GM19193 (cell line): Measurements from ENCODE around the gene GPRC5C.

Source experiments
- POLR2A ChIP-seq: IDR thresholded peaks from 4 replicates; pipeline ENCODE4 v1.6.1; 2011; ENCODE audit not compliant: insufficient read depth, insufficient read length; ENCODE audit errors: extremely low read depth

GPRC5C gene

DNA sequence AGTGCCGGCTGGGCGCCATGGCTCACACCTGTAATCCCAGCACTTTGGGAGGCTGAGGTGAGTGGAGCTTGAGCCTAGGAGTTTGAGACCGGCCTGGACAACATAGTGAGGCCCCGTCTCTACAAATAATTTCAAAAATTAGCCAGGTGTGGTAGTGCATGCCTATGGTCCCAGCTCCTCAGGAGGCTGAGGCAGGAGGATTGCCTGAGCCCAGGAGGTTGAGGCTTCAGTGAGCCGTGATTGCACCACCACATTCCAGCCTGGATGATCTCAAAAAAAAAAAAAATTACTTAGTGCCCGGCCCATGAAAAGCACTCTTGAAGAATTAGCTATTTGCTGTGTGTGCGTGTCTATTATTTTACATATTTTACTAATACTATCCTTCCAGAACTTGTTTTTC, 9.6 kb downstream of the GPRC5C start:
- no peak for TF ChIP-seq POLR2A

DNA sequence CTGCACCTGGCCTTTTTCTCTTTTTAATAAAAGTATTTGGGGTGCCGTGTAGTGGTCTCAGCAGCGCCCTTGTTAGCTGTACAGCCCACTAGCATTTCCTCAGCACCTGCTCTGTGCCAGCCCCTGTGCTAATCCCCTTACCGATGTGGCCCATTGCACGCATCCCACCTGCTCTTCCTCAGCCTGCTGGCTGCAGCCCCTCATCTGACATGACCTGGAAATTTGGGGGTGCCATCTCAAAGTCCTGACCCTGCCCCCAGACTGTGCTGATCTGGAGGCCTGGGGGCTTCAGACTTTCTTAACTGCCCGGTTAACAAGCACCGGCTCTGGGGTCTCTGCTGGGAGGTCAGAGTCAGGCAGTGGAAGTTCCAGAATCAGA, 10.4 kb downstream of the GPRC5C start:
- TF ChIP-seq POLR2A: no peak

DNA sequence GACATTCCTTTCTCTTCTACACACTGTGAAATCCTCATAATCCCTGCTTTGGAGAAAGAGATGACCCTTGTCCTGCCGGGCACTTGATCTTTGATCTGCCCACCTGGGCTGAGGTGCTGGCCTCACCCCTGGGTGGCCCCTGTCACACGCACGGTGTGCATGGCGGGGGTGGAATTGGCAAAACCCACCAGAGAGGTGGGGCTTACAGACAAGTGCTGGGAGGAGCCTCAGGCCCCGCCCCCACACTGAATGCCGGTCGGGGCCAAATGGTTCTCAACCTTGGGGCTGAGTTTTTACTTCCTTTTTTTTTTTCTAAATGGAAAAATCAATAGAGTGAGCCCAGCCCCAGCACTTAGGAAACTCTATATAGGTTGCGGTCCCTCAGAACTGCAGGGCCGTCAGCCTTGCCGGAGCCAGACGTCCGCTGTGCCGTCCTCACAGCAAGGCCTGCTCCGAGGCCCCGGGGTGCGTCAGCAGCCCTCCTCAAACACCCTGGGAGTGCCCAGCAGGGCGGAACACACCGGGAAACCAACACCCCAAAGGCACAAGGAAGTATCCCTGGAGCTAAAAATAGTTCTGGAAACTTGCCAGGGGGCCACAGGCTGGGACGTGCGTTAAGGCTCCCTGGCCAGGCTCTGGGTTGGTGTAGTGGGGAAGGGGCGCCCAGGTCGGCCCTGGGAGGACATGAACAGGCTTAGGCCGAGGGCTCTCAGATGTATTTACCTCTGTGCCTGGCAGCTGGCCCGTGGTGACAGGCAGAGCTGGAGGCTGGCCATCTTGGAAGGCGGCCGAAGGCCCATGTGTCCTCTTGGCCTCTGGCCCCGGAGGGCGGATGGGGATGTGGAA, 11.0 kb downstream of the GPRC5C start:
- TF ChIP-seq POLR2A: peak; percentile 77

DNA sequence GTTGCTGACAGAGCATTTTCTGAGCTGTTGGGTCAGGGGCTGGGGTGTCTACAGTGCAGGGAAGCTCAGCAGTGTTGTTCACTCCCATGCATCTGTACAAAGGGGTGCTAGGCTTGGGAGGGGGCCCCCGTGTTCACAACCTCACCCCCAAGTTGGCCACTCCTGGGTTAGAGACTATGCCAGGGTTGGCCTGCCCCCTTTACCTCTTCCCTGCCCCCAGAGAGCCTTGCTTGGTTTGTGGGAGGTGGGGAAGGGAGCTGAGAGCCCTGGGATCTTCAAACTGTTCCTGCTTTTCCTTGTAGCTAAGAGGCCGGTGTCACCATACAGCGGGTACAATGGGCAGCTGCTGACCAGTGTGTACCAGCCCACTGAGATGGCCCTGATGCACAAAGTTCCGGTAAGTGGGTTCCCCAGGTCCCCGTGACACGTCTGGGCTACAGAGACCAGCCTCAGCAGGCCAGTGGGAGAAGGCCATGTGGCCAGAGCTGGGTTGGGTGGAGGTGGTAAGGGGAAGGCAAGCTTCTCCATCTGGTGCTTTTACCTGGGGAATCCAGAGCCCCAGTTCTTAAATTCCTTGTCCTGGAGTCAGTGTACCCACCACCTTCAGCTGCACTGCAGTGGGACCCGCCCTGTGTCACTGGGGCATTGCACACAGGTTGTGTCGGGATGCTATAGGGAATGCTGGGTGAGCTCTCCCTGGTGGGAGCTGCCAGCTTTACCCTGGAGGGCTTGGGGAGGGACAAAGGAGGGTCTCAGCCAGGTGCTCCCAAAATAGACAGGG, 11.8 kb downstream of the GPRC5C start:
- no peak for TF ChIP-seq POLR2A

DNA sequence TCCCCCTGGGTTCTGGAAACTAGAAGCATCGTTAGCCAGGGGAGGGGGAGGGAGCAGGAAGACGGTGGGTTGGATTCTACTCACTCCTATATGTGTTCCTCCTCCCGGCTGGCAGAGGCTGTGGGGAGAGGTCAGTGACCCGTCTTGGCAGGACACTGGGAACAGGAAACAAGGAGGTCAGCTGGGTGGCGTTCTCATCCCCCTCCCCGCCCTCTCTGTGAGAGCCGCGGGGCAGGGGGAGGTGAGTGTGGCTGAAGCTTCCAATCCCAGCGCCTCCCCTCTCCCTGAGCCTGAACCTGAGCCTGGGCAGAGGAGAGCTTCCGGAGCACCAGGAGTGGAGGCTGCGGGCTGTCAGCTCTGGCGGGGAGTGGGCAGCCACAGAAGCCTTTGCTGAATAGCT, 12.5 kb downstream of the GPRC5C start:
- no peak for TF ChIP-seq POLR2A

DNA sequence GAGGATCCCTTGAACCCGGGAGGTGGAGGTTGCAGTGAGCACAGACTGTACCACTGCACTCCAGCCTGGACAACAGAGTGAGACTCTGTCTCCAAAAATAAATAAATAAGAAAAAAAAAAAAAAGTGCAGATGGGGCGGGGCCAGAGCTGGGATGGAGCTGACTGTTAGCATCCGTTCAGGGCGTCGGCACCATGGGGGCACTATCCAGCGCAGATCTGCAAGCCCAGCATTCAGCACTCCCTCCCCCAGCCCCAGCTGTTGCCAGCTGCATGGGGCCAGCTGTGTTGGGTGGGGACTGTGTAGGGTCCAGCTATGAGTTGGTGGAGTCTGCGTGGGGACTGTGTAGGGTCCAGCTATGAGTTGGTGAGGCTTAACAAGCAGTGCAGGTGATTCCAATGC, 13.3 kb downstream of the GPRC5C start:
- no peak for TF ChIP-seq POLR2A

DNA sequence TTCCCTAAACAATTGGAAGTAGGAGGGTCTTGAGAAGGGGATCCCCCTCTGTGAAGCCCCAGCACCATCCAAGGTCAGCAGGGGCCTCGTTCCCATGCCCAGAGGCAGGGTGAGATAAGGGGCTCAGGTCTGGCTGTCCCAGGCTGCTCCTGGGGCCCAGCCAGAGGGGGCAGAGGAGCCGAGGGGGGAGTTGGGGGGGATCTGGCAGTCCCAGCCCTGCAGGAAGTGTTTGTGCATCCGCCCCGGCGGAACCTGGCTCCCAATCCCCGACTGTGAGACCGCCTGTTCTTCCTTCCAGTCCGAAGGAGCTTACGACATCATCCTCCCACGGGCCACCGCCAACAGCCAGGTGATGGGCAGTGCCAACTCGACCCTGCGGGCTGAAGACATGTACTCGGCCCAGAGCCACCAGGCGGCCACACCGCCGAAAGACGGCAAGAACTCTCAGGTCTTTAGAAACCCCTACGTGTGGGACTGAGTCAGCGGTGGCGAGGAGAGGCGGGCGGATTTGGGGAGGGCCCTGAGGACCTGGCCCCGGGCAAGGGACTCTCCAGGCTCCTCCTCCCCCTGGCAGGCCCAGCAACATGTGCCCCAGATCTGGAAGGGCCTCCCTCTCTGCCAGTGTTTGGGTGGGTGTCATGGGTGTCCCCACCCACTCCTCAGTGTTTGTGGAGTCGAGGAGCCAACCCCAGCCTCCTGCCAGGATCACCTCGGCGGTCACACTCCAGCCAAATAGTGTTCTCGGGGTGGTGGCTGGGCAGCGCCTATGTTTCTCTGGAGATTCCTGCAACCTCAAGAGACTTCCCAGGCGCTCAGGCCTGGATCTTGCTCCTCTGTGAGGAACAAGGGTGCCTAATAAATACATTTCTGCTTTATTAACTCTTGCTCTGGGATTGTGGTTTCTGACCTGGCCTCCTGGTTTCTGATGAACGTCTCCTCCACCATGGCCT, 14.9 kb downstream of the GPRC5C start:
- no peak for TF ChIP-seq POLR2A

DNA sequence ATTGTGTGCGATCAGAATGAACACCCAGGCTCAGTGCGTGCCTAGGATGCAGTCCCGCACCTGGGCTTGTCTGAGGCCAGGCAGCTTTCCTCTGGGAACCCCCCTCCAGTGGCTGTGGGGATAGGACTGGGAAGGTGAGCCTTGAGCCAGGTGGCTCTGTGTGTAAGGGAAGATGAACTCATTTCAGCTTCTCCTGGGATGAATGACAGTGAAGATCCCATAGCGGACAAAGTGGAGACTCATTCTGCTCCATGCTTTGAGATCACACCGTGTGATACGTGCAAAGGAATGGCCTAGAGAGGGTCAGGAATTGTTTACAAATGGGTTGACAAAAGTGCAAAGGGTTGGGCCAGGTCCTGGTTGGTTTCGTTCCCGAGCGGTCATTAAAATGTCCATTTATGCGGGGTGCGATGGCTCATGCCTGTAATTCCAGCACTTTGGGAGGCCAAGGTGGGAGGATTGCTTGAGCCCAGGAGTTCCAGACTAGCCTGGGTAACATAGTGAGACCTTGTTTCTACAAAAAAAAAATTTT, 15.8 kb downstream of the GPRC5C start:
- no peak for TF ChIP-seq POLR2A

DNA sequence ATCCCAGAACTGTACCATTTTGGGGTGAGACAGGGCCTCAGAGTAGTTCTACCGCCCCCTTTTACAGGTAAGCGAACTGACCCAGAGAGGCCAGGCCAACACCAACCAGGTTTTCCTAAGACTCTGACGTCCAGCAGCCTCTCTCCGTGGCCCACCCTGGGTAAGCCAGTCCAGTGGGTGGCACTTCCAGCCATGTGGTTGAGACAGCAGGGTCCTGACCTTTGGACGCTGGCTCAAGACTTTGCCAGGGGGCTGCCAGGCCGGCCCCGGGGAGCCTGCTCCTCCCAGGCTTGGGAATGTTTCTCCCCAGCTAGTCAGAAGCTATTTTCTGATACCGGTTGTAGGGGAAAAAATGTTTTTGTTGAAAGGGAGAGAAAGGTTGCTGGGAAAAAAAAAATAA, 16.9 kb downstream of the GPRC5C start:
- no peak for TF ChIP-seq POLR2A

DNA sequence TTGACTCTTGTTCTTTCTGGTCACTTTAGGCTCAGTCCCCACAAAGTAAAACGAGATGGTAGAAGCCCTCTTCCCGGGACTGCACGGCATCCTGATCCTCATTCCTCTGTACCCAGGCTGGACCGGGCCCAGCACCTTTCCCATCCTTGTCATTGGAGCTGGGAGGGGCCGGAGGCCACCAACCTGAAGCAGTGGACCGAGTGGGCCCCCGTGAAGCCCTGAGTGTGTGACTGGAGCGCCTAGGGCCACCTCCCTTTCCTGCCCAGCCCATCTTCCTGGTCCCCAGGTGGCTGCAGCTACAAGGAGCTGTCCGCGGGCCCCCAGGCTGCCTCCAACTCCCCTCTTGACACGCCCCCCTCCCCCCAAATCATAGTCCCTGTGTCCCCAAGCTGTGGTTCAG, 17.4 kb downstream of the GPRC5C start:
- TF ChIP-seq POLR2A: no peak

DNA sequence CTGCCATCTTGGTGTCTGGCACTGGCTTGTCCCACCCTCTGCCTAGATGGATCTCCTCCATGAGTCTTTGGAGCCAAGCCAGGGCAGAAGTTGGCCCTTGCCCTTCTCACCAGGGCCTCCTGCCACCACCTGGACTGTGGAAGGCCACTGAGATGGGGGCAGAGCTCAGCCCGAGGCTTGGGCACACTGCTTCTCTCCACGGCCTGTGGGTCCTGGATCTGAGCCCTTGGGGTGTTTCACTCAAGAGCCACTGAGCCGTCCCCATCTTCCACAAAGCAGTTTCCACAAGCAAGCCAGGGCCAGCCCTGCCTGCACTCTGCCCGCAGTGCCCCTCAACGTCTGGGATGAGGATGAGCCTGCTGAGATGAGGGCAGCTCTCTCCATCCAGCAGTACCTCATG, 17.9 kb downstream of the GPRC5C start:
- TF ChIP-seq POLR2A: no peak

DNA sequence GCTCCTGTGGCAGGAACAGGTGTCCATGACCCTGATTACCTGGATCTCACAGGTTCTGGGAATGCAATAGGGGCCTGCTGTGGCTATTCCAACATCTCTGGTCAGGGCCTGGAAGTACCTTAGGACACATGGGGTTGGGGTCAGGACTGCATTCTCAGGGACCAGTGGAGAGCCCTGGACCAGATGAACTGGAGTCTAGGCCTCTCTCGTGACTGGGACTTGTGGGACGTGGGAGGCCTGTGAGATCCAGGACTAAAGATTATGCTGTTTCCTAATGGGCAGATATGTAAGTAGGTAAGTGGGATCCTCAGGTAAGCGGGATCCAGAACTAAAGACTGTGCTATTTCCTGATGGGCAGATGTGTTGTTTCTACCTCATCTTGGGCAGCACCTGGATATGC, 18.3 kb downstream of the GPRC5C start:
- TF ChIP-seq POLR2A: no peak

DNA sequence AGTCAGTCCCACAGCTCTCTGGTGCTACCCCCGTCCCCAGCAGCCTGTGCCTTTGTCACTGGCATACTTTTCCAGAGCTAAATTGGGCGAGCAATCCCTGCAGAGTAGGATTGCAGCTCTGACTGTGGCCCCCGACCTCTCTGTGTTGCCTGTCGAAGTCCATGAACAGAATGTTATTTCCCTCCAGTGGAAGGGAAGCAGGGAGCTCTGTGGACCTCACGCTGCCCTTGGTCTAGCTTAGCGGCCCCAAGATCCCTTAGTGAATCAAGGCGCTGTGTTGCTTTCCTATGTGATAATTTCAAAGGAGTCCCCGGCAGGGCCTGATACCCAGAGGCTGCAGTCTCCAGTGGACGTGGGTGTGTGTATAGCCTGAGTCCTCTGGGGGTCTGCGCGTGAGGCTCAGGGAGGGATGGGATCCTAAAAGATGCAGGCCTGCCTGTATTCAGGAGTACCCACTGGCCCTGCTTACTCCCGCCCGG, 19.1 kb downstream of the GPRC5C start:
- TF ChIP-seq POLR2A: no peak

DNA sequence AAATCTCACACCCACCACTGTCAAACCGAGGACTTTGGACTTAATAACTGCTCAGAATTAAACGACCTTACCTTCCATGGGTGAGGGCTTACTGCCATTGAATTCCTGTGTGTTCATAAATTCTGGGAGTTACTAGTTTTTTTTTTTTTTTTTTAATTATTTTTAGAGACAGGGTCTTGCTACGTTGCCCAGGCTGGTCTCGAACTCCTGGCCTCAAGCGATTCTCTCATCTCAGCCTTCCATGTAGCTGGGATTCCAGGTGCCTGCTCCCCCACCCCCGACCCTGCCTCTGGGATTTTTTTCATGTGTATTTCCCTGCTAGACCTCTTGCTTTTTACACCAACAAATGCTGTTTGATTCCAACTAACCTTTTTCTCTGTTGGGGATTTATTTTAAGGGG, 19.7 kb downstream of the GPRC5C start:
- no peak for TF ChIP-seq POLR2A

DNA sequence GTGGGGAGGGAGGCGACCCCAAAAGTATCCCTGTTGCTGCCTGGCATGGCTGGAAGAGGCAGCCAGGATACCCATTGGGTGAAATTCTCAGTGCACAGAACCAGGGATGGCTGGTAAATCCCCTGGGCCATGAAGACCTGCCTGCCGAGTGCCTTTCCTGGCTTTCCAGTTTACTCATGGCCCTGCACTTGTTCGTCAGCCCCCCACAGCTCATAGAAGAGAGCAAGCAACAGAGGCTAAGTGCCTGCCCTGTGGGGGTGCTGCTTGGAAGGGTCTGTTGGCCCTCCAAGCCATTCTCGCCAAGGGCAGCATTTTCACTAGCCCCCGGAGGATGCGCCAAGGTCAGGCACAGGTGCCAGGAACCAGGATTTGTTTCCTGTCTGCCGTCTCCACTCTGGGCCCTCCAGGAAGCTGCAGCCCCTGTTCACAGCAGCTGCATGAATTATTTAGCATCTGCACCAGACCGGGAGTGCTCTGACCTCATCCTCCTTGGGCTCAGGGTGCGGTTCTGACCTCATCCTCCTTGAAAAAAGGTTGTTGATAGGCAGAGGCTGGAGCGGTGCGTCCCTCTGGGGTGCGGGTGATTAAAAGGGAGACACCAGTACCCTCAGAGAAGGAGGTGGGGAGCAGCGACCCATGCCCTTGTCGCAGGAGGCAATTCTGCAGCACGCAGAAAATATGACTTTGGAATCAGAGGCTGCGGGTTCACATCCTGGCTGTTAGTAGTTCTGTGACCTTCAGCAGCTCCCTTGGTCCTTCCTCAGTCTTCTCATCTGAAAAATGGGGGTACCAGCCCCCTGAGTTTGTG, 20.3 kb downstream of the GPRC5C start:
- no peak for TF ChIP-seq POLR2A
